HEK293T (cell line): ENCODE data around the gene C19orf25.

ENCODE experiments used
- HDGF ChIP-seq: fragments of 450-650 bp; IDR thresholded peaks from 2 replicates; pipeline ENCODE4 v1.6.1; 2017; ENCODE audit warnings: antibody characterized with exemption, borderline replicate concordance
- LEF1 ChIP-seq: fragments of 450-650 bp; IDR thresholded peaks from 2 replicates; pipeline ENCODE4 v1.6.1; 2017; ENCODE audit warnings: mild to moderate bottlenecking, borderline replicate concordance
- TARDBP ChIP-seq: fragments of 450-650 bp; IDR thresholded peaks from 2 replicates; pipeline ENCODE4 v1.6.1; 2016

GRCh38 chr19:1452802-1453524 is 26.1 kb downstream of the C19orf25 start:
- no peak for TF ChIP-seq TARDBP
- no peak for TF ChIP-seq LEF1
- no peak for TF ChIP-seq HDGF
